Upper lobe of left lung (tissue), 4 donors: ENCODE data around the gene KIAA1549.

ENCODE experiments used
- EP300 ChIP-seq, 4 donors: sonication (generic); formaldehyde crosslinking; IDR thresholded peaks; one replicate each; pipeline ENCODE4 v1.5.1; 2017; ENCODE audit warnings: antibody characterized with exemption in 4 of 4, control low read depth in 2 of 4
- POLR2A ChIP-seq, 4 donors: fragments of 450-650 bp; IDR thresholded peaks; one replicate each; pipeline ENCODE4 v1.5.1; 2016 to 2017; ENCODE audit warnings: antibody characterized with exemption in 4 of 4, mild to moderate bottlenecking in 2 of 4
- POLR2AphosphoS5 ChIP-seq, 2 donors: sonication (generic); formaldehyde crosslinking; IDR thresholded peaks; one replicate each; pipeline ENCODE4 v1.5.1; 2017; ENCODE audit warnings: antibody characterized with exemption in 2 of 2
- TF ChIP-seq, protein P1 (sequence below), 6 experiments: fragments of 450-650 bp in 4 of 6; fragments of 200-600 bp in 2 of 6; sonication (generic) in 2 of 6; IDR thresholded peaks; one replicate each; pipeline ENCODE4 v1.5.1; 2016 to 2019; ENCODE audit warnings: antibody characterized with exemption in 6 of 6

DNA sequence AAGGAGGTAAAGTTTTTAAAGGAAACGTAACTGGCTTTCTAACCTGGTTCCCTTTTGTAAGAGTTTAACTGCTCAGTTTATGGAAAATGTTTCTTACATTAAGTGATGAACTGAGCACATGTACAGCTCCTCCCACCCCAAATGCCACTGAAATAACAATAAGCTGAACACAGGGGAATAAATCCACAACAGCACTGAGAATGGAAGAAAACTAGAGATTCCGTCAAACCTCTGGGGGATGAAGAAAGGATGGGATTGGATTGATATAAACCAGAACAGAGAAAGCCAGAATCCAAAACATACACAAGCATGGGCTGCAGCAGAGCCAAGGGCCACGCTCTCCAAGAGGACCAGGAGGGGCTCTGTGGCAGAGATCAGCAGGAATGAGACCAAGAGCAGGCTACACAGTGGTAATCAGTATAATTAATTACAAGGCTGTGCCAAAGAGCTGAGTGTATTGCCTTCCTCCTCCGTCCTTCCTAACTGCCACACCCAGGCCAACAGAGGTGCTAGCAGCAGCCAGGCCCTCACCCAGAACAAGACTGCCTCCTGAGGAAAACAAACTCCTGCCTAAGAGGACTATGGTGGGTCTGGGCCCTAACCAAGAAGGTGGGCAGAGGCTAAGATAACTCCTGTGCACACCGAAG, 73.9 kb downstream of the KIAA1549 start:
- TF ChIP-seq, protein P1, sequence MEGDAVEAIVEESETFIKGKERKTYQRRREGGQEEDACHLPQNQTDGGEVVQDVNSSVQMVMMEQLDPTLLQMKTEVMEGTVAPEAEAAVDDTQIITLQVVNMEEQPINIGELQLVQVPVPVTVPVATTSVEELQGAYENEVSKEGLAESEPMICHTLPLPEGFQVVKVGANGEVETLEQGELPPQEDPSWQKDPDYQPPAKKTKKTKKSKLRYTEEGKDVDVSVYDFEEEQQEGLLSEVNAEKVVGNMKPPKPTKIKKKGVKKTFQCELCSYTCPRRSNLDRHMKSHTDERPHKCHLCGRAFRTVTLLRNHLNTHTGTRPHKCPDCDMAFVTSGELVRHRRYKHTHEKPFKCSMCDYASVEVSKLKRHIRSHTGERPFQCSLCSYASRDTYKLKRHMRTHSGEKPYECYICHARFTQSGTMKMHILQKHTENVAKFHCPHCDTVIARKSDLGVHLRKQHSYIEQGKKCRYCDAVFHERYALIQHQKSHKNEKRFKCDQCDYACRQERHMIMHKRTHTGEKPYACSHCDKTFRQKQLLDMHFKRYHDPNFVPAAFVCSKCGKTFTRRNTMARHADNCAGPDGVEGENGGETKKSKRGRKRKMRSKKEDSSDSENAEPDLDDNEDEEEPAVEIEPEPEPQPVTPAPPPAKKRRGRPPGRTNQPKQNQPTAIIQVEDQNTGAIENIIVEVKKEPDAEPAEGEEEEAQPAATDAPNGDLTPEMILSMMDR (IDR thresholded peaks at IDR 0.05): no peak
- TF ChIP-seq POLR2AphosphoS5 (IDR thresholded peaks at IDR 0.05): no peak
- TF ChIP-seq EP300 (IDR thresholded peaks at IDR 0.05): no peak
- no peak for TF ChIP-seq POLR2A (IDR thresholded peaks at IDR 0.05)
